ENCODE measurements around the gene OR9A4. TPM values are rescaled to one million over a fixed set of nuclear protein-coding genes. Genes with fewer than 3 reads are reported as not detected.

OR9A4 gene
- total RNA-seq, 2 donors from 2014 or later, result not detected

GRCh38 chr7:141876371-141876770 lies 39.8 kb upstream of the OR9A4 start:
- Histone ChIP-seq H3K36me3 (no peaks in the 10 kb centered on the region), H3K27ac (no peak overlapping the region), H3K4me3 (no peak overlapping the region), H3K4me1 (no peaks in the 10 kb centered on the region), H3K9ac (ENCODE audit: low read depth in 2 of 2, low read length in 2 of 2) (no peak overlapping the region), H3K9me3 (no peaks in the 10 kb centered on the region), H3K27me3 (no peaks in the 10 kb centered on the region)
- no peak for DNase-seq
- TF ChIP-seq, protein P1, sequence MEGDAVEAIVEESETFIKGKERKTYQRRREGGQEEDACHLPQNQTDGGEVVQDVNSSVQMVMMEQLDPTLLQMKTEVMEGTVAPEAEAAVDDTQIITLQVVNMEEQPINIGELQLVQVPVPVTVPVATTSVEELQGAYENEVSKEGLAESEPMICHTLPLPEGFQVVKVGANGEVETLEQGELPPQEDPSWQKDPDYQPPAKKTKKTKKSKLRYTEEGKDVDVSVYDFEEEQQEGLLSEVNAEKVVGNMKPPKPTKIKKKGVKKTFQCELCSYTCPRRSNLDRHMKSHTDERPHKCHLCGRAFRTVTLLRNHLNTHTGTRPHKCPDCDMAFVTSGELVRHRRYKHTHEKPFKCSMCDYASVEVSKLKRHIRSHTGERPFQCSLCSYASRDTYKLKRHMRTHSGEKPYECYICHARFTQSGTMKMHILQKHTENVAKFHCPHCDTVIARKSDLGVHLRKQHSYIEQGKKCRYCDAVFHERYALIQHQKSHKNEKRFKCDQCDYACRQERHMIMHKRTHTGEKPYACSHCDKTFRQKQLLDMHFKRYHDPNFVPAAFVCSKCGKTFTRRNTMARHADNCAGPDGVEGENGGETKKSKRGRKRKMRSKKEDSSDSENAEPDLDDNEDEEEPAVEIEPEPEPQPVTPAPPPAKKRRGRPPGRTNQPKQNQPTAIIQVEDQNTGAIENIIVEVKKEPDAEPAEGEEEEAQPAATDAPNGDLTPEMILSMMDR (IDR thresholded peaks at IDR 0.05), result no peak
- intact Hi-C loops (cut with DNase I), result no loop called here

GRCh38 chr7:141877365-141877764 lies 38.8 kb upstream of the OR9A4 start:
- H3K36me3 ChIP-seq, result no peaks in the 10 kb centered on the region
- H3K27ac ChIP-seq, result no peak overlapping the region
- H3K4me3 ChIP-seq, result no peak overlapping the region
- TF ChIP-seq, protein P1 (IDR thresholded peaks at IDR 0.05), result no peak
- no peaks in the 10 kb centered on the region for H3K27me3 ChIP-seq
- H3K4me1 ChIP-seq, result no peaks in the 10 kb centered on the region
- H3K9ac ChIP-seq (ENCODE audit: low read depth in 2 of 2, low read length in 2 of 2), result no peak overlapping the region
- no peaks in the 10 kb centered on the region for H3K9me3 ChIP-seq
- intact Hi-C loops (cut with DNase I), result no loop called here
- no peak for DNase-seq

DNA sequence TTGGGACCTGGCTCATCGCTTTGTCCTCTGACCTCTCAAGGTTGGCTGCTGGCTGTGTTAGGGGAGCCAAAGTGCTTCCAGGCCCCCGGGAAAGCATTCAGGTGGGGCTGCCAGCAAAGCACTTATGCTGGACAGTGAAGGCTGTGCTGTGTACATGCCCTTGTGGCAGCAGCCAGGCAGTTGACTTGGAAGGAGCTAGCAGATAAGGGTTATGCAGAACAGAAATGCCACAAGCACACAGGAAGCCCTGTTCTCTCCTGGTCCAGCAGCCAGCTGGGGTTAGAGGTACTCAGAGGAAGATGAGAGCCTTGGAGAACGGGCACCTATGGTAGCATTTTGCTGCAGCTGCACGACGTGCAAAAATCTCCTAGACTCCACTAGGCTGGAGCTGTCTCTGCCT lies 35.2 kb upstream of the OR9A4 start:
- intact Hi-C loops (cut with DNase I), result no loop called here
- no peaks in the 10 kb centered on the region for H3K4me1 ChIP-seq
- DNase-seq, result no peak
- no peaks in the 10 kb centered on the region for H3K9me3 ChIP-seq
- no peaks in the 10 kb centered on the region for H3K27me3 ChIP-seq
- TF ChIP-seq, protein P1 (IDR thresholded peaks at IDR 0.05), result no peak
- no peak overlapping the region for H3K9ac ChIP-seq (ENCODE audit: low read depth in 2 of 2, low read length in 2 of 2)
- H3K4me3 ChIP-seq, result no peak overlapping the region
- H3K36me3 ChIP-seq, result no peaks in the 10 kb centered on the region
- no peak overlapping the region for H3K27ac ChIP-seq

DNA sequence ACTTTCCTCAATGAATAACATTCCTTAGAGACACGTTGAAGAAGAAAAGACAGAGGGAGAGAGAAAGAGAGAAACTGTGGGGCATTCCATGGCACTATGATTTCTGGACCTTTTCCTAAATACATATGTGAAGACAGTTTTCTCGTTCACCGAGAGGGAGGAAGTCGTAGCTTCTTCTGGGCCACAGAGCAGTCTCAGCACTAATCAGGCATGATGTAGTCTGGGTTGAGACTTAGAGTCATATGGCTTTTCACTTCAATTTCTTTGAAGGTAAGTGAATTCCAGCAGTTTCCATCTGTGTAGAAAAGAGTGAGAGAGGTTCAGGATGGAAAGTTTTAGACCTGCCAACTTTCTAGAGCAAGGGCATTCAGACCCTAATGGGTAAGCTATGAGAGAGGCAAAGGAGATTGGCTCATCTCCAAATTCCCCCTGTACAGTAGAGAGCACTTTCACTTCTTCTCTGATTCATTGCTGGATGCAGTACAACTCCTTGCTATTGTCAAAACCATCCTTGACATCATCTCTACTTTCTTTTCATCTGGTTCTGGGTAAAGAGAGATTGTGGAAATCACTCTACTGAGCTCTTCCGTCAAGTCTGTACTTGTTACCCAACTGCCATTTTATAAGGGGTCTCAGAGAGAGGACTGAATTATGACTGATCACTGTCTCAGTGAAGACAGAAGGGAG lies 31.5 kb upstream of the OR9A4 start:
- Histone ChIP-seq H3K9me3 (no peaks in the 10 kb centered on the region), H3K27ac (no peak overlapping the region), H3K4me1 (no peaks in the 10 kb centered on the region), H3K9ac (ENCODE audit: low read depth in 2 of 2, low read length in 2 of 2) (no peak overlapping the region), H3K27me3 (no peaks in the 10 kb centered on the region), H3K4me3 (no peak overlapping the region), H3K36me3 (no peaks in the 10 kb centered on the region)
- TF ChIP-seq, protein P1 (IDR thresholded peaks at IDR 0.05), result no peak
- DNase-seq, result no peak
- intact Hi-C loops (cut with DNase I), result no loop called here

- Histone ChIP-seq H3K4me3 (no peak overlapping the region), H3K9me3 (no peaks in the 10 kb centered on the region), H3K9ac (ENCODE audit: low read depth in 2 of 2, low read length in 2 of 2) (no peak overlapping the region), H3K4me1 (no peaks in the 10 kb centered on the region), H3K27ac (no peak overlapping the region), H3K27me3 (no peaks in the 10 kb centered on the region), H3K36me3 (no peaks in the 10 kb centered on the region)
- TF ChIP-seq, protein P1 (IDR thresholded peaks at IDR 0.05), result no peak
- no peak for DNase-seq
- intact Hi-C loops (cut with DNase I), result no loop called here
Observed at GRCh38 chr7:141889321-141889720, 26.9 kb upstream of the OR9A4 start.

Data from colonic mucosa (tissue), 4 donors.